Activated T-helper 9 cell treated with anti-CD3 and anti-CD28 coated beads, Interleukin-2, amount 50 U/mL, for 16 hours (primary cell): ENCODE data around the gene CCDC197.

Experiments used
- DNase-seq: peaks from one replicate; pipeline ENCODE4 v3.0.0-alpha.2; 2020; ENCODE audit warnings: low read depth

CCDC197 gene

GRCh38 chr14:93999573-93999972 is 2.5 kb downstream of the CCDC197 start:
- no peak for DNase-seq

GRCh38 chr14:94000267-94000666 is 3.2 kb downstream of the CCDC197 start:
- DNase-seq, result no peak

GRCh38 chr14:94001016-94001415 is 3.9 kb downstream of the CCDC197 start:
- no peak for DNase-seq

GRCh38 chr14:94001501-94002396 is 4.6 kb downstream of the CCDC197 start:
- DNase-seq, result peak; percentile 54

- DNase-seq, result no peak
These were observed 6.3 kb downstream of the CCDC197 start for GRCh38 chr14:94003397-94003796.

GRCh38 chr14:94004015-94004414 is 6.9 kb downstream of the CCDC197 start:
- DNase-seq, result no peak

GRCh38 chr14:94005324-94006073 is 8.4 kb downstream of the CCDC197 start:
- DNase-seq, result no peak

- DNase-seq, result no peak
These were observed 11.1 kb downstream of the CCDC197 start for GRCh38 chr14:94008234-94008633.

GRCh38 chr14:94009767-94010166 is 12.7 kb downstream of the CCDC197 start:
- no peak for DNase-seq

- no peak for DNase-seq
These were observed 13.5 kb downstream of the CCDC197 start for GRCh38 chr14:94010625-94011024.

- DNase-seq, result no peak
These were observed 14.7 kb downstream of the CCDC197 start for GRCh38 chr14:94011795-94012194.

GRCh38 chr14:94014382-94014781 is 17.3 kb downstream of the CCDC197 start:
- no peak for DNase-seq

- DNase-seq, result no peak
These were observed 18.1 kb downstream of the CCDC197 start for GRCh38 chr14:94015223-94015622.

GRCh38 chr14:94016446-94016976 is 19.4 kb downstream of the CCDC197 start:
- DNase-seq, result no peak

GRCh38 chr14:94018308-94018707 is 21.2 kb downstream of the CCDC197 start:
- DNase-seq, result no peak

GRCh38 chr14:94019329-94019728 is 22.2 kb downstream of the CCDC197 start:
- no peak for DNase-seq

GRCh38 chr14:94020267-94020666 is 23.2 kb downstream of the CCDC197 start:
- no peak for DNase-seq

- no peak for DNase-seq
These were observed 23.9 kb downstream of the CCDC197 start for GRCh38 chr14:94021001-94021400.

GRCh38 chr14:94021416-94022157 is 24.5 kb downstream of the CCDC197 start:
- DNase-seq, result no peak

GRCh38 chr14:94022532-94023411 is 25.7 kb downstream of the CCDC197 start:
- DNase-seq, result no peak

GRCh38 chr14:94024549-94024948 is 27.4 kb downstream of the CCDC197 start:
- no peak for DNase-seq
